A549 treated with CpdA at 1 μM for 4 hours (cell line): ENCODE data around the gene TICAM2. TPM values are rescaled to one million over a fixed set of nuclear protein-coding genes. Genes with fewer than 3 reads are reported as not detected.

ENCODE experiments used
- total RNA-seq: library from RNA; stranded (reverse); fragments of 200-300 nt; extraction: Qiagen RNA extraction; gene quantifications from 5 replicates; pipeline ENCODE4 v1.2.3, GENCODE V29; 2022; ENCODE audit warnings: low read depth

Gene TICAM2, protein sequence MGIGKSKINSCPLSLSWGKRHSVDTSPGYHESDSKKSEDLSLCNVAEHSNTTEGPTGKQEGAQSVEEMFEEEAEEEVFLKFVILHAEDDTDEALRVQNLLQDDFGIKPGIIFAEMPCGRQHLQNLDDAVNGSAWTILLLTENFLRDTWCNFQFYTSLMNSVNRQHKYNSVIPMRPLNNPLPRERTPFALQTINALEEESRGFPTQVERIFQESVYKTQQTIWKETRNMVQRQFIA
- total RNA-seq, result 0.46 to 1.1 TPM (median 1.0 TPM) in 5 replicates

GRCh38 chr5:115601701-115602590 lies at the start of gene TICAM2:
Gene TICAM2, minus strand, starts transcription at chr5:115602479. Its CDS starts 21,223 bp downstream, at chr5:115581256.

DNA sequence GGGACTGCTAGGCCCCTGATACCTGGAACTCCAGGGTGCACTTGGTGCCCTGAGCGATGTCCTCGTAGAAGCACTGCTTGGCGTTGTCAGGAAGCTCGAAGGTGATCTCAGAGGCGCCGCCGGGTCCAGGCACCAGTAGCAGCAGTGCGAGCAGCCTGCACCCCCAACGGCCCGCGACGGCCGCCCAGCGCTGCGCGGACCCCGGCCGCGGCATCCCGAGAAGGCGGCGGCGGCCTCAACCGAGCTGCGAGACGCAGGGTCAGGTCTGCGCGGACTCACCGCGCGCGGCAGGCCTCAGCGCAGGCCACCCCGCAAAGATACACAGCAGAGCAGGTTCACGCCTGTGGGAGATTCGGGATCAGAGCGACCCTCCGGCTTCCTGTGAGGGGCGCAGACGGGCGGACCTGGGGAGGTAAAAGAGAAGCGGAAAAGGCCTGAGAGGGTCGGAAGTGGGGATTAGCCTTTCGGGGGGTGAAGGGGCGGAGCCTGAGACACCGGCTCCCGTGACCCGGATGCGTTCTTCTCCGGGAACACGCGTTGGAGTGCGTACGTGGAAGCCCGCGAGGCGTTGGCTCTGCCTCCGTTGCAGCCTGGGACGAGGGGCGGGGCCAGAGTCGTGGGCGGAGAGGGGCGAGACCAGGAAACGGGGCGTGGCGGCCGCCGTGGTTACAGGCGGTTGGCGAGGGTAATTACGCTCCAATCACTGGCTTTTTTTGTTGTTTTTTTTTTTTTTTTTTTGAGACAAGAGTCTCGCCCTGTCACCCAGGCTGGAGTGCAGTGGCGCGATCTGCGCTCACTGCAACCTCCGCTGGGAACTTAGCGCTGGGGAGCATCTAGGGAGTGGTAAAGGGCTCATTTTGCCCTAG lies 23.5 kb upstream of the TICAM2 start, which contains the start of gene TMED7:
TMED7 (minus strand) TSS at position 458 of the 866 bp plus-strand sequence; CDS start at position 214, 244 bp downstream.

DNA sequence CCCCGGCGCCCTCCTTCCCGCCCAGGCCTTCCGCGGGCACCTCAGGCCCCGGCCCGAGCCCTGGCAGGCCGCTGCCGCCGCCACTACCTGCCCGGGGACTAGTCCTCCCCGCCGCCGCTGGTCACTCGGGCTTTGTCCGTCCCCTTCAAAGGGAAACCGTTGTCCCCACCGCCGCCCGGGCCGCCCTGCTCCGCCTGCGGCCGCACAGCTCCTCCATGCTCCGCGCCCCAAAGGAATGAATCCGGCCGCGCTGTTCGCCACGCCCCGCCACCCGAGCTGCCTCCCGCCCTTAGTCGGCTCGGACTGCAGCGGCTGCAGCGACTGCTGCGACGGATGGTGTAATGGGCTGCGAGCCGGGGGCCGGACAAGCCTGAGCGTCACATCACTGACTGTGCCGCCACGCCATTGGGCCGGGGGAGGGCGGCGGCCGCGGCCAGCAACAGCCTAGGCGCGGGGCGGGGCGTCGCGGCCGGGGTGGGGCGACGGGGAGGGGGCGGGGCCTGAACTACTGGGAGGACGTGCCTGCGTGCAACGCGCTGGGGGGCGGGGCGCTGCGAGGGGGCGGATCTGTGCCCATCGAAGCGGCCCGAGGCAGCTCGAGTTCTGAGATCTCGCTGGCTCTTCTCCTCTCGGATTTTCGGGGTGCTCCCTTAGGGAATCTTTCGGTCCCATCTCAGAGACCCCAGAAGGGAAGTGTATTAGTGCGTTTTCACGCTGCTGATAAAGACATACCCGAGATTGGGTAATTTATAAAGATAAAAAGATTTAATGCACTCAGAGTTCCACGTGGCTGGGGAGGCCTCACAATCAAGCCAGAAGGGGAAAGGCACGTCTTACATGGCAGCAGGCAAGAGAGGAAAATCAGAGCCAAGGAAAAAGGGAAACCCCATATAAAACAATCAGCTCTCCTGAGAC lies 57.6 kb downstream of the TICAM2 start, which contains the start of gene FEM1C:
FEM1C (minus strand) TSS at position 340 of the 915 bp plus-strand sequence. CDS start 1,282 bp downstream, outside the sequence.

Other genes with a start within 250 kb of the TICAM2 start
- gene FEM1C, start 57.7 kb downstream of the TICAM2 start, total RNA-seq, result 6.1 to 7.6 TPM (median 6.1 TPM) in 5 replicates
- 48.5 to 73.3 TPM (median 56.2 TPM) in 5 replicates for gene TMED7, start 23.6 kb upstream of the TICAM2 start, total RNA-seq
- 0.05 to 0.09 TPM in 2 of 5 replicates, not detected in the others for gene CDO1, start 214.2 kb upstream of the TICAM2 start, total RNA-seq
- 48.3 to 57.6 TPM (median 51.0 TPM) in 5 replicates for gene ATG12, start 239.1 kb upstream of the TICAM2 start, total RNA-seq
- gene AP3S1, start 239.5 kb upstream of the TICAM2 start, total RNA-seq, result 63.5 to 74.3 TPM (median 68.7 TPM) in 5 replicates